Karpas-422 (cell line): Measurements from ENCODE around the gene MLF2. TPM values are rescaled to one million over a fixed set of nuclear protein-coding genes. Genes with fewer than 3 reads are reported as not detected.
"Not testable (repeated sequence)": the region's sequence is repeated elsewhere in the genome, so short reads cannot be mapped to it uniquely, and the experiment has no call there.

Experiments used
- DNase-seq: peaks from one replicate; pipeline ENCODE4 v3.0.0-alpha.2; 2015
- H2AFZ ChIP-seq: fragments of 200-600 bp; sonication (generic); 2 replicates; pipeline ENCODE4 v1.6.1; 2014; ENCODE audit warnings: antibody characterized with exemption, low read length, mixed read lengths
- H3K27ac ChIP-seq: fragments of 200-600 bp; sonication (generic); 2 replicates; pipeline ENCODE4 v1.5.1; 2014; ENCODE audit warnings: mild to moderate bottlenecking, low read length, moderate library complexity
- H3K27me3 ChIP-seq: fragments of 200-600 bp; sonication (generic); 2 replicates; pipeline ENCODE4 v1.6.1; 2014; ENCODE audit warnings: low read length, mixed read lengths
- H3K36me3 ChIP-seq: fragments of 200-600 bp; sonication (generic); 2 replicates; pipeline ENCODE4 v1.6.1; 2014; ENCODE audit warnings: low read length, mixed read lengths; ENCODE audit not compliant: insufficient read depth
- H3K4me1 ChIP-seq: fragments of 200-600 bp; sonication (generic); 2 replicates; pipeline ENCODE4 v1.6.1; 2014; ENCODE audit warnings: mild to moderate bottlenecking, low read length, mixed read lengths
- H3K4me2 ChIP-seq: fragments of 200-600 bp; sonication (generic); 2 replicates; pipeline ENCODE4 v1.6.1; 2014; ENCODE audit warnings: low read length, low read depth, mild to moderate bottlenecking; ENCODE audit not compliant: poor library complexity, severe bottlenecking
- H3K4me3 ChIP-seq: fragments of 200-600 bp; sonication (generic); 2 replicates; pipeline ENCODE4 v1.5.1; 2014; ENCODE audit warnings: mild to moderate bottlenecking, antibody characterized with exemption, low read length, mixed read lengths
- H3K79me2 ChIP-seq: fragments of 200-600 bp; sonication (generic); 2 replicates; pipeline ENCODE4 v1.6.1; 2014; ENCODE audit warnings: mild to moderate bottlenecking, low read length, mixed read lengths
- H3K9ac ChIP-seq: fragments of 200-600 bp; sonication (generic); 2 replicates; pipeline ENCODE4 v1.6.0; 2014; ENCODE audit warnings: low read length
- H3K9me2 ChIP-seq: fragments of 200-600 bp; sonication (generic), shearing (Covaris generic); replicated peaks from 2 replicates; pipeline ENCODE4 v1.6.0; 2014; ENCODE audit warnings: mild to moderate bottlenecking, low read length, moderate library complexity; ENCODE audit not compliant: insufficient read depth
- H3K9me3 ChIP-seq: fragments of 300-700, 200-600 bp; sonication (generic); 2 replicates; pipeline ENCODE4 v1.6.1; 2014; ENCODE audit warnings: low read length, mixed read lengths
- H4K20me1 ChIP-seq: fragments of 200-600 bp; sonication (generic); 2 replicates; pipeline ENCODE4 v1.6.1; 2014; ENCODE audit warnings: mild to moderate bottlenecking, antibody characterized with exemption, low read length, low read depth; ENCODE audit not compliant: insufficient read depth
- total RNA-seq: library from RNA; depleted of rRNA; stranded (reverse); fragments of >200 nt; shearing (Covaris generic); gene quantifications from 2 replicates; pipeline ENCODE4 v1.2.3, GENCODE V29; 2014; ENCODE audit warnings: low replicate concordance

The MLF2 gene
- total RNA-seq, 1 experiment from 2014 or later, result 183 TPM

- not testable (repeated sequence) for H3K9me2 ChIP-seq, DNase-seq, H2AFZ ChIP-seq, H3K9ac ChIP-seq, H3K27me3 ChIP-seq, H4K20me1 ChIP-seq, H3K4me2 ChIP-seq, H3K79me2 ChIP-seq, H3K27ac ChIP-seq, H3K4me3 ChIP-seq, H3K9me3 ChIP-seq, H3K36me3 ChIP-seq
- H3K4me1 ChIP-seq, result peaks cover 11% of the 10 kb centered on the region
Observed at GRCh38 chr12:6742080-6742479, 10.9 kb downstream of the MLF2 start.

GRCh38 chr12:6736754-6737153, 16.2 kb downstream of the MLF2 start:
- Histone ChIP-seq H4K20me1 (0 out of 2 replicates have a peak, but pooled peaks cover 4% of the 10 kb centered on the region), H3K4me2 (no peak overlapping the region), H3K9me2 (no peaks in the 10 kb centered on the region), H3K9ac (no peak overlapping the region), H2AFZ (no peak overlapping the region), H3K79me2 (no peaks in the 10 kb centered on the region), H3K36me3 (no peaks in the 10 kb centered on the region), H3K27ac (no peak overlapping the region), H3K4me1 (peaks cover 10% of the 10 kb centered on the region), H3K27me3 (no peaks in the 10 kb centered on the region), H3K9me3 (no peaks in the 10 kb centered on the region), H3K4me3 (no peak overlapping the region)
- DNase-seq, result no peak

DNA sequence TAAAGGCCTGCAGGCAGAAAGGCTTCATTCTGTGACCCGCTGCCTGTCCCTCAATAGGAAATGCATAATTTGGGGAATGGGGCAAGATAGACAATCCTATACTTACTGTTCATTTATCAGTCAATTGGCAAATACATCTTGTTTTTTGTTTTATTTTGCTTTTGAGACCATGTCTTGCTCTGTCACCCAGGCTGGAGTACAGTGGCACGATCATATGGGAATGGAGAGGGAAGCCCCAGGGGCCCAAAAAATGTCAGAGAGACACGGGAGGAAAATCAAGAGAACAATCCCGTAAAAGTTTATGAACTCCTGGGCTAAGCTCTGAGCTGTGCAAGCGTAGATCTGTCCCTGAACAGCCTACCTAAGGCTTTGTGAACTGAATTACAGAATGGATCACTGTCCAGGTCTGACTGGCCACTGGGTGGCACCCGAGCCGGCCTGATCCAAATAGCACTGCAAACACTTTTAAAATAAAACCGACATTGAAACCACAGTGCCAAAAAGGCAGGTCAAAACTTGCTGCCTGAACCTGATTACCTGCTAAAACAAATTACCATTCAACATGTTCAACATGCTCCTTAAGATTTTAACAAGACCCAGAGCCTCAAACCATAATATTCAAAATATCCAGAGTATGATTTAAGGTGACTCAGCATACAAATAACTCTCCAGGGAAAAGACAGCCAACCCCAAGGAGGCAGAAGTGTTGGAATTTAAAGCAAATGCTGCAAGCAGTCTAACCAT, 17.3 kb downstream of the MLF2 start:
- Histone ChIP-seq H3K4me3 (no peak overlapping the region), H3K4me1 (peaks cover 14% of the 10 kb centered on the region), H3K9me2 (no peaks in the 10 kb centered on the region), H4K20me1 (0 out of 2 replicates have a peak, but pooled peaks cover 4% of the 10 kb centered on the region), H3K9me3 (no peaks in the 10 kb centered on the region), H3K79me2 (no peaks in the 10 kb centered on the region), H3K36me3 (no peaks in the 10 kb centered on the region), H2AFZ (no peak overlapping the region), H3K9ac (no peak overlapping the region; the same call in 1 of the 2 replicates), H3K4me2 (no peak overlapping the region), H3K27me3 (no peaks in the 10 kb centered on the region), H3K27ac (no peak overlapping the region)
- DNase-seq, result peak; percentile 67

- Histone ChIP-seq H3K79me2 (no peaks in the 10 kb centered on the region), H3K4me3 (no peak overlapping the region), H3K4me2 (no peak overlapping the region), H3K27ac (no peak overlapping the region), H4K20me1 (0 out of 2 replicates have a peak, but pooled peaks cover 4% of the 10 kb centered on the region), H3K9ac (no peak overlapping the region), H3K9me3 (no peaks in the 10 kb centered on the region), H3K9me2 (no peaks in the 10 kb centered on the region), H2AFZ (no peak overlapping the region), H3K36me3 (peaks cover 2% of the 10 kb centered on the region; the same call in 1 of the 2 replicates), H3K4me1 (peaks cover 22% of the 10 kb centered on the region), H3K27me3 (no peaks in the 10 kb centered on the region)
- no peak for DNase-seq
Observed at GRCh38 chr12:6734506-6735387, 18.2 kb downstream of the MLF2 start.

DNA sequence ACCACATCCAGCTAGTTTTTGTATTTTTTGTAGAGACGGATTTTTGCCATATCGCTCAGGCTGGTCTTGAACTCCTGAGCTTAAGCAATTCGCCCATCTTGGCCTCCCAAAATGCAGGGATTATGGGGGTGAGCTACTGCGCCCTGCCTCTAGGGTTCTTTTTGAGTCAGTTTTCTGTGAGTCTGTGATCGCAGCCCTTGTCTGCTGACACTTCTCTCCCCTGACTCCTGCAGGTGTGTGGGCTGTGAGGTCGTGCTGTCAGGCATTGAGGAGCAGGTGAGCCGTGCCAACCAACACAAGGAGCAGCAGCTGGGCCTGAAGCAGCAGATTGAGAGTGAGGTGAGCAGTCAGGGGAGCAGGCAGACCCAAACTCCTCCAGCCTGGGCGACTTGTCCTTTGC, 22.8 kb downstream of the MLF2 start:
- no peak overlapping the region for H3K27ac ChIP-seq
- no peaks in the 10 kb centered on the region for H3K9me3 ChIP-seq
- H3K79me2 ChIP-seq, result no peaks in the 10 kb centered on the region
- H3K9ac ChIP-seq, result no peak overlapping the region
- H3K4me1 ChIP-seq, result peaks cover 19% of the 10 kb centered on the region
- H3K4me3 ChIP-seq, result no peak overlapping the region
- peaks cover 9% of the 10 kb centered on the region for H3K36me3 ChIP-seq
- H3K27me3 ChIP-seq, result no peaks in the 10 kb centered on the region
- no peaks in the 10 kb centered on the region for H3K9me2 ChIP-seq
- 0 out of 2 replicates have a peak, but pooled peaks cover 4% of the 10 kb centered on the region for H4K20me1 ChIP-seq
- peak; percentile 51 for DNase-seq
- H2AFZ ChIP-seq, result no peak overlapping the region
- H3K4me2 ChIP-seq, result no peak overlapping the region

GRCh38 chr12:6729186-6729585, 23.8 kb downstream of the MLF2 start:
- no peaks in the 10 kb centered on the region for H3K27me3 ChIP-seq
- H3K36me3 ChIP-seq, result peaks cover 9% of the 10 kb centered on the region
- no peak overlapping the region for H3K27ac ChIP-seq
- H3K9me3 ChIP-seq, result no peaks in the 10 kb centered on the region
- 0 out of 2 replicates have a peak, but pooled peaks cover 4% of the 10 kb centered on the region for H4K20me1 ChIP-seq
- no peak overlapping the region for H3K4me3 ChIP-seq
- peaks cover 7% of the 10 kb centered on the region for H3K79me2 ChIP-seq
- no peak overlapping the region for H3K4me2 ChIP-seq
- no peak overlapping the region for H3K9ac ChIP-seq
- no peaks in the 10 kb centered on the region for H3K9me2 ChIP-seq
- no peak overlapping the region for H2AFZ ChIP-seq
- DNase-seq, result no peak
- peaks cover 27% of the 10 kb centered on the region for H3K4me1 ChIP-seq

DNA sequence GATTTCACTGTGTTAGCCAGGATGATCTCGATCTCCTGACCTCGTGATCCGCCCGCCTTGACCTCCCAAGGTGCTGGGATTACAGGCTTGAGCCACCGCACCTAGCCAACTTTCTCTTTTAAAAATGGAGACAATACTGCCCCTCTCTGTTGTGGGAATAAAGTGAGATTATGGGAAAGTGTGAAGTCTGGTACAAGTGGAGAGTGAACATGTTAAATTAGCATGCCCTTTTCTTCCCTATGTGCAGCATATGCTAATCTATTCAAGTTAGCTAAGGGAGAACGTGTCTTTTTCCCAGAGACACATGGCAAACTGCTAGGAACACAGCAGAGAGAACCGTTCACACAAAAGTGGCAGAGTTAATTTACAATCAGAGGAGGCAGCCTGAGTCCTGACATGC, 27.6 kb downstream of the MLF2 start:
- no peak overlapping the region for H2AFZ ChIP-seq
- no peaks in the 10 kb centered on the region for H3K27me3 ChIP-seq
- H3K4me3 ChIP-seq, result no peak overlapping the region; the same call in 1 of the 2 replicates
- H3K27ac ChIP-seq, result no peak overlapping the region
- no peaks in the 10 kb centered on the region for H3K9me3 ChIP-seq
- peaks cover 34% of the 10 kb centered on the region for H3K4me1 ChIP-seq
- H3K9ac ChIP-seq, result peak overlapping the region; percentile 7; the same call in 1 of the 2 replicates
- H4K20me1 ChIP-seq, result no peaks in the 10 kb centered on the region
- no peaks in the 10 kb centered on the region for H3K9me2 ChIP-seq
- no peak for DNase-seq
- peak overlapping the region; percentile 80 for H3K4me2 ChIP-seq
- peaks cover 9% of the 10 kb centered on the region for H3K36me3 ChIP-seq
- H3K79me2 ChIP-seq, result peaks cover 7% of the 10 kb centered on the region

GRCh38 chr12:6724409-6724797, 28.5 kb downstream of the MLF2 start:
- H3K4me1 ChIP-seq, result peaks cover 28% of the 10 kb centered on the region
- peak overlapping the region; percentile 80 for H3K4me2 ChIP-seq
- H3K9me2 ChIP-seq, result no peaks in the 10 kb centered on the region
- H3K79me2 ChIP-seq, result peaks cover 7% of the 10 kb centered on the region
- H3K9ac ChIP-seq, result peak overlapping the region; percentile 71
- H3K9me3 ChIP-seq, result no peaks in the 10 kb centered on the region
- peak overlapping the region; percentile 36; the same call in 1 of the 2 replicates for H2AFZ ChIP-seq
- no peaks in the 10 kb centered on the region for H3K27me3 ChIP-seq
- peak overlapping the region; percentile 92 for H3K4me3 ChIP-seq
- H3K27ac ChIP-seq, result peak overlapping the region; percentile 63
- H3K36me3 ChIP-seq, result peaks cover 6% of the 10 kb centered on the region
- H4K20me1 ChIP-seq, result no peaks in the 10 kb centered on the region
- peak; percentile 75 for DNase-seq
